ENCODE data around the gene GPR107.

DNA sequence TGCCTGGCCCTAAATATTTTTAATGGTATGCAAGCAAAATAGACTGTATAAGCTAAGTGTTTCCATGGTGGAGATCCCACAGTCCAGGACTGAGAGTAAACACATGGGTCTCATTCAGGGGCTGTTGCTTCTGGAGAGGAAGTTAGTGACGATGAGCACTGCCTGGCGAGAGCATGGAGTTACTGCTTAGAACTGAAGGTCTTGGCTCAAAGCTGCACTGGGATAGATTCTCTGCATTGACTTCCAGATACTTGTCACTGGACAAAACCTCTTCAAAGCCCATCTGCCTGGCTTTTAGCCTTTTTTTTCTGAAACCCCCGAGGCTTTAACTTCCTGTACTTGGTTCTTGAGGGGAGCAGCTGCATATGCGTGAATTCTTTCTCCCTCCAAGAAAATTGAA is 39.2 kb downstream of the GPR107 start:
- TF ChIP-seq, protein P1, sequence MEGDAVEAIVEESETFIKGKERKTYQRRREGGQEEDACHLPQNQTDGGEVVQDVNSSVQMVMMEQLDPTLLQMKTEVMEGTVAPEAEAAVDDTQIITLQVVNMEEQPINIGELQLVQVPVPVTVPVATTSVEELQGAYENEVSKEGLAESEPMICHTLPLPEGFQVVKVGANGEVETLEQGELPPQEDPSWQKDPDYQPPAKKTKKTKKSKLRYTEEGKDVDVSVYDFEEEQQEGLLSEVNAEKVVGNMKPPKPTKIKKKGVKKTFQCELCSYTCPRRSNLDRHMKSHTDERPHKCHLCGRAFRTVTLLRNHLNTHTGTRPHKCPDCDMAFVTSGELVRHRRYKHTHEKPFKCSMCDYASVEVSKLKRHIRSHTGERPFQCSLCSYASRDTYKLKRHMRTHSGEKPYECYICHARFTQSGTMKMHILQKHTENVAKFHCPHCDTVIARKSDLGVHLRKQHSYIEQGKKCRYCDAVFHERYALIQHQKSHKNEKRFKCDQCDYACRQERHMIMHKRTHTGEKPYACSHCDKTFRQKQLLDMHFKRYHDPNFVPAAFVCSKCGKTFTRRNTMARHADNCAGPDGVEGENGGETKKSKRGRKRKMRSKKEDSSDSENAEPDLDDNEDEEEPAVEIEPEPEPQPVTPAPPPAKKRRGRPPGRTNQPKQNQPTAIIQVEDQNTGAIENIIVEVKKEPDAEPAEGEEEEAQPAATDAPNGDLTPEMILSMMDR (IDR thresholded peaks at IDR 0.05) = no peak
- TF ChIP-seq EP300 (IDR thresholded peaks at IDR 0.05) (no peak), POLR2A (IDR thresholded peaks at IDR 0.05) (no peak)
